Sigmoid colon (tissue), 7 donors: Measurements from ENCODE around the gene SUPT6H. TPM values are rescaled to one million over a fixed set of nuclear protein-coding genes. Genes with fewer than 3 reads are reported as not detected.

ENCODE experiments used
- DNase-seq: peaks from one replicate; pipeline ENCODE4 v3.0.0-alpha.2; 2019
- H3K27ac ChIP-seq, 4 donors: fragments of 200-600 bp; sonication (generic); one replicate each; pipeline ENCODE4 v1.5.1; 2016 to 2019; ENCODE audit warnings: mild to moderate bottlenecking in 1 of 4
- H3K27me3 ChIP-seq, 3 donors: fragments of 200-600 bp; sonication (generic); one replicate each; pipeline ENCODE4 v1.5.1; 2019; ENCODE audit warnings: mild to moderate bottlenecking in 1 of 3
- H3K36me3 ChIP-seq, 4 donors: fragments of 200-600 bp; sonication (generic); one replicate each; pipeline ENCODE4 v1.5.1; 2016 to 2019
- H3K4me1 ChIP-seq, 4 donors: fragments of 200-600 bp; sonication (generic); one replicate each; pipeline ENCODE4 v1.5.1; 2017 to 2019
- H3K4me3 ChIP-seq, 4 donors: fragments of 200-600 bp; sonication (generic); one replicate each; pipeline ENCODE4 v1.5.1; 2017 to 2019; ENCODE audit warnings: mild to moderate bottlenecking in 2 of 4, moderate library complexity in 1 of 4
- H3K9me3 ChIP-seq, 4 donors: fragments of 200-600 bp in 3 of 4; sonication (generic) in 3 of 4; one replicate each; pipeline versions ENCODE4 v1.5.1 to v1.6.1; 2013 to 2019
- EP300 ChIP-seq, 4 donors: sonication (generic); formaldehyde crosslinking; IDR thresholded peaks; one replicate each; pipeline ENCODE4 v1.6.1; 2017; ENCODE audit warnings: antibody characterized with exemption in 4 of 4
- POLR2A ChIP-seq, 2 donors: fragments of 450-650 bp; IDR thresholded peaks; one replicate each; pipeline ENCODE4 v1.6.1; 2016; ENCODE audit warnings: antibody characterized with exemption in 2 of 2, mild to moderate bottlenecking in 2 of 2, moderate library complexity in 2 of 2
- POLR2AphosphoS5 ChIP-seq, 4 donors: sonication (generic); formaldehyde crosslinking; IDR thresholded peaks; one replicate each; pipeline ENCODE4 v1.6.1; 2017; ENCODE audit warnings: antibody characterized with exemption in 4 of 4
- WGBS, 2 donors: extraction: QIAGEN DNeasy Blood & Tissue Kit; methylation state at CpG; one replicate each; pipeline ENCODE4 v1.1.7; 2013; 5-methylcytosine and 5-hydroxymethylcytosine counted together
- intact Hi-C: fragments of 100-400 bp; cut with DNase I; formaldehyde crosslinking; loops from one replicate; pipeline ENCODE4 v1.15.1; 2023
- polyA plus RNA-seq, 3 donors: library from polyadenylated mRNA; stranded (reverse); fragments of 200-250 nt; gene quantifications; one replicate each; pipeline ENCODE4 v1.2.3, GENCODE V29; 2013
- total RNA-seq, 4 donors: library from RNA; depleted of rRNA; stranded (reverse); fragments of >200 nt; gene quantifications; one replicate each; pipeline ENCODE4 v1.1.0, GENCODE V29; 2016
- TF ChIP-seq, protein P1 (sequence below), 4 experiments: fragments of 450-650 bp in 3 of 4; fragments of 200-600 bp in 1 of 4; IDR thresholded peaks; one replicate each; pipeline ENCODE4 v1.5.1; 2016 to 2019; ENCODE audit warnings: antibody characterized with exemption in 4 of 4, mild to moderate bottlenecking in 3 of 4, moderate library complexity in 2 of 4
- donor health status: healthy with polysubstance abuse.
- donor health status: Bipolar disorder and iron deficiency.
- donor health status: healthy.

The SUPT6H gene
- total and polyA plus RNA-seq, 7 donors = 12.0 to 75.6 (median 49.0) TPM

DNA sequence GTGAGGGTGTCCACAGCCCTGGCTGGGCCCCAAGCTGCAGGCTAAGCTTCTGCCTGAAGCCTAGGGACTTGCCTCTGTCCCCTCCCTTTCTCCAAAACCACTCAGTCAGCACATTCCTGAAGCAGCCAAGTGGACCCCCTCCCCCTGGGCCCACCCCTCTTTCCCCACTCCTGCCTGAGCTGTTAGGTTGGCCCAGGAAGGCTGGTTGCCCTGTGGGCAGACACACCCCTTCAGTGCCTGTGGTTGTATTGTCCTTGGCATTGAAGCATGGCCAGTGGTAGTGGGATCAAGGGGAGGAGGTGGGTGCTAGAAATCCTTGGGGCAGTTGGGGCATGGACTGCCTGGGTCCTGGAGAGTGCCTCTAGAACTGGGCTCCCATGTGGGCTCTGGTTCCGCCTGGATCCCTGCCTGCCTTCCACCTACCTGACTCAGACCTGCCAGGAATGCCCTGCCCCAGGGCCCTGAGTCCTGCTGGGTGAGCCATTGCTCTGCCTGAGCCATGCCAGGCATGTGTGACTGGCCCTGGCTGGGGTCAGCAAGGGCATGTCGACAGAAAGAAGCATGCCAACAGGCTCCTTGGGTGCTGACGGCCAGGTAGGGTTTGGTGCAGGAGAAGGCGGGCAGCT lies 83.9 kb downstream of the SUPT6H start:
- DNase-seq = no peak
- no peaks in the 10 kb centered on the region for H3K27me3 ChIP-seq
- no peak for TF ChIP-seq POLR2AphosphoS5 (IDR thresholded peaks at IDR 0.05)
- H3K27ac ChIP-seq = peak overlapping the region; percentile 84 to 91 (median 89)
- H3K36me3 ChIP-seq = peaks cover 0 to 9% (median 4%) of the 10 kb centered on the region in 4 donors
- H3K4me3 ChIP-seq = peak overlapping the region in 1 of 4 donors; percentile 78
- WGBS, 2 donors = 19 to 63% methylated on average over 4 of the region's 4 CpGs
- H3K9me3 ChIP-seq = no peaks in the 10 kb centered on the region
- peaks cover 0 to 50% (median 44%) of the 10 kb centered on the region in 4 donors for H3K4me1 ChIP-seq
- intact Hi-C loops = no loop called here

DNA sequence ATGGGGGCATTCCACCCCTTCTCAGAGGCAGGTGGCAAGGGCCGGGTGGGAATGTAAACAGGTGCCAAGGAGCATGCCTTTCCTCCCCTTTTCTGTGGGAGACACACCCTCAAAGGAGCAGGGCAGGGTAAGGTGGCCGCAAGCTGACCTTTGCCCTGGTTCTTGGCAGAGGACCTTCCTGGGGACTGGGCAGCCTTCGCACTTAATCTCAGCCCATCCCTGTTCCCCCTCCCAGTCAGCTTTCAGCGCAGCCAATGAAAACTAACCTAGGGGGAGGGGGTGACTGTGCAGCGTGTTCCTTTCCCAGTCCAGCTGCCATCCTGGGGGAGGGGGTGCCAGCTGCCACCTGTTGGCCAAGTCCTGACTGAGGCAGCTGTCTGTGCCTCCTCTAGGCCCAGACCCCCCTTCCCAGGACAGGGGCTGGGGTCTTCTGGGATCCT lies 84.6 kb downstream of the SUPT6H start:
- peaks cover 0 to 50% (median 44%) of the 10 kb centered on the region in 4 donors for H3K4me1 ChIP-seq
- TF ChIP-seq EP300 (IDR thresholded peaks at IDR 0.05) = no peak
- TF ChIP-seq POLR2A (IDR thresholded peaks at IDR 0.05) = no peak
- TF ChIP-seq POLR2AphosphoS5 (IDR thresholded peaks at IDR 0.05) = no peak
- TF ChIP-seq, protein P1, sequence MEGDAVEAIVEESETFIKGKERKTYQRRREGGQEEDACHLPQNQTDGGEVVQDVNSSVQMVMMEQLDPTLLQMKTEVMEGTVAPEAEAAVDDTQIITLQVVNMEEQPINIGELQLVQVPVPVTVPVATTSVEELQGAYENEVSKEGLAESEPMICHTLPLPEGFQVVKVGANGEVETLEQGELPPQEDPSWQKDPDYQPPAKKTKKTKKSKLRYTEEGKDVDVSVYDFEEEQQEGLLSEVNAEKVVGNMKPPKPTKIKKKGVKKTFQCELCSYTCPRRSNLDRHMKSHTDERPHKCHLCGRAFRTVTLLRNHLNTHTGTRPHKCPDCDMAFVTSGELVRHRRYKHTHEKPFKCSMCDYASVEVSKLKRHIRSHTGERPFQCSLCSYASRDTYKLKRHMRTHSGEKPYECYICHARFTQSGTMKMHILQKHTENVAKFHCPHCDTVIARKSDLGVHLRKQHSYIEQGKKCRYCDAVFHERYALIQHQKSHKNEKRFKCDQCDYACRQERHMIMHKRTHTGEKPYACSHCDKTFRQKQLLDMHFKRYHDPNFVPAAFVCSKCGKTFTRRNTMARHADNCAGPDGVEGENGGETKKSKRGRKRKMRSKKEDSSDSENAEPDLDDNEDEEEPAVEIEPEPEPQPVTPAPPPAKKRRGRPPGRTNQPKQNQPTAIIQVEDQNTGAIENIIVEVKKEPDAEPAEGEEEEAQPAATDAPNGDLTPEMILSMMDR (IDR thresholded peaks at IDR 0.05) = no peak
- no peaks in the 10 kb centered on the region for H3K27me3 ChIP-seq
- H3K27ac ChIP-seq = peak overlapping the region; percentile 20 to 90 (median 86)
- WGBS, 2 donors = 15 to 59% methylated on average over 5 of the region's 5 CpGs
- intact Hi-C loops = no loop called here
- DNase-seq = no peak
- H3K36me3 ChIP-seq = peaks cover 0 to 9% (median 4%) of the 10 kb centered on the region in 4 donors
- no peak overlapping the region for H3K4me3 ChIP-seq
- no peaks in the 10 kb centered on the region for H3K9me3 ChIP-seq

DNA sequence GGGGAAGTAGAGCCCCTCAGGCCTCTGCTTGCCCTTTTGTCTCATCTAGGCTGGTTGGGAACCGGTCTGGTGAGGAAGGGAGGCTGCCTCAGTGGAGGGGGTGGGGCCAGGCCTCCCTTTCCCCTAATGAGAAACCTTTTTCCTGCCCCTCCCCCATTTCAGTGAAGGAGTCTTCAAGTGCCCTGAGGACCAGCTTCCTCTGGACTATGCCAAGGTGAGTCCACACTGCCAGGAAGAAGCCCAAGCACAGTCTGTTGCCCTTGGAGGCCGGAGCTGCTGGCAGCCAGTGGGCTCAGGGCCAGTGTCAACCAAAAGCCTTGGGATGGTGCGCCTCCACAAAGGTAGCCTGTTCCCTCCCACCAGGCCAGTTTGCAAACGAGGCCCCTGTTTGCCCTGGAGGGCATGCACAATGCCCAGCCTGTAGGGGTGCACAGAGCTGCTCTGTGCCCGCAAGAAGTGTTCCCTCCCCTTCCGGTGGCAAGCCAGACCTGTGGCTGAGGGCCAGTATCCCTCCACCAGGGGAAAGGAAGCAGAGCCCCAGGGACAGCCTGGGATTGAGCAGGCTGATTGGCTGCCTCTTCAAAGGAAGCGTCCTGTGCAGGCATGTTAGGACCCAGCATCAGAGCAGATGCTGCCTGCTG lies 85.2 kb downstream of the SUPT6H start:
- intact Hi-C loops = no loop called here
- peaks cover 0 to 50% (median 44%) of the 10 kb centered on the region in 4 donors for H3K4me1 ChIP-seq
- TF ChIP-seq POLR2A (IDR thresholded peaks at IDR 0.05) (no peak), EP300 (IDR thresholded peaks at IDR 0.05) (no peak), POLR2AphosphoS5 (IDR thresholded peaks at IDR 0.05) (no peak)
- TF ChIP-seq, protein P1 (IDR thresholded peaks at IDR 0.05) = no peak
- H3K27me3 ChIP-seq = no peaks in the 10 kb centered on the region
- DNase-seq = no peak
- peaks cover 0 to 9% (median 4%) of the 10 kb centered on the region in 4 donors for H3K36me3 ChIP-seq
- 15 to 55% methylated on average over 7 of the region's 7 CpGs for WGBS, 2 donors
- peak overlapping the region; percentile 20 to 90 (median 86) for H3K27ac ChIP-seq
- no peak overlapping the region for H3K4me3 ChIP-seq
- no peaks in the 10 kb centered on the region for H3K9me3 ChIP-seq

DNA sequence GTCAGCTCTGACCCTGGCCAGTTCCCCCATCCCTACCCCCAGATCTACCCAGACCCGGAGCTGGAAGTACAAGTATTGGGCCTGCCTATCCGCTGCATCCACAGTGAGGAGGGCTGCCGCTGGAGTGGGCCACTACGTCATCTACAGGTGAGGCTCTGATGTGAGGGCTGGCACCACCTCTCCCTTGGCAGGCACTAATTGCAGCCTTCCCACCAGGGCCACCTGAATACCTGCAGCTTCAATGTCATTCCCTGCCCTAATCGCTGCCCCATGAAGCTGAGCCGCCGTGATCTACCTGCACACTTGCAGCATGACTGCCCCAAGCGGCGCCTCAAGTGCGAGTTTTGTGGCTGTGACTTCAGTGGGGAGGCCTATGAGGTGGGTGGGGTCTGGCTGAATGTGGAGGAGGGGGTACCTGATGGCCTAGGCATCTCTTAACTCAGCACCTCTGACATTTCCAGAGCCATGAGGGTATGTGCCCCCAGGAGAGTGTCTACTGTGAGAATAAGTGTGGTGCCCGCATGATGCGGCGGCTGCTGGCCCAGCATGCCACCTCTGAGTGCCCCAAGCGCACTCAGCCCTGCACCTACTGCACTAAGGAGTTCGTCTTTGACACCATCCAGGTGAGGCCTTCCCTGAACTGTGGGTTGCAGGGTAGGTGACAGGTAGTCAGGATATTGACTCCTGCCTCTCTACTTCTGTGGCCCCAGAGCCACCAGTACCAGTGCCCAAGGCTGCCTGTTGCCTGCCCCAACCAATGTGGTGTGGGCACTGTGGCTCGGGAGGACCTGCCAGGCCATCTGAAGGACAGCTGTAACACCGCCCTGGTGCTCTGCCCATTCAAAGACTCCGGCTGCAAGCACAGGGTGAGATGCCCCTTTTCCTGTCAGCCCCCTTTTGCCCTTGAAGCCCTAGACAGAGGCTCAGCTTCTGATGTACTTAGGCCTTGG lies 86.1 kb downstream of the SUPT6H start:
- no peak overlapping the region for H3K4me3 ChIP-seq
- peaks cover 0 to 44% (median 39%) of the 10 kb centered on the region in 4 donors for H3K4me1 ChIP-seq
- no peak for TF ChIP-seq EP300 (IDR thresholded peaks at IDR 0.05)
- TF ChIP-seq POLR2AphosphoS5 (IDR thresholded peaks at IDR 0.05) = no peak
- intact Hi-C loops = no loop called here
- WGBS, 2 donors = 66 to 86% methylated on average over 18 of the region's 18 CpGs
- DNase-seq = no peak
- no peaks in the 10 kb centered on the region for H3K27me3 ChIP-seq
- H3K27ac ChIP-seq = peak overlapping the region in 1 of 4 donors; percentile 84
- H3K9me3 ChIP-seq = no peaks in the 10 kb centered on the region
- H3K36me3 ChIP-seq = peaks cover 0 to 9% (median 4%) of the 10 kb centered on the region in 4 donors

DNA sequence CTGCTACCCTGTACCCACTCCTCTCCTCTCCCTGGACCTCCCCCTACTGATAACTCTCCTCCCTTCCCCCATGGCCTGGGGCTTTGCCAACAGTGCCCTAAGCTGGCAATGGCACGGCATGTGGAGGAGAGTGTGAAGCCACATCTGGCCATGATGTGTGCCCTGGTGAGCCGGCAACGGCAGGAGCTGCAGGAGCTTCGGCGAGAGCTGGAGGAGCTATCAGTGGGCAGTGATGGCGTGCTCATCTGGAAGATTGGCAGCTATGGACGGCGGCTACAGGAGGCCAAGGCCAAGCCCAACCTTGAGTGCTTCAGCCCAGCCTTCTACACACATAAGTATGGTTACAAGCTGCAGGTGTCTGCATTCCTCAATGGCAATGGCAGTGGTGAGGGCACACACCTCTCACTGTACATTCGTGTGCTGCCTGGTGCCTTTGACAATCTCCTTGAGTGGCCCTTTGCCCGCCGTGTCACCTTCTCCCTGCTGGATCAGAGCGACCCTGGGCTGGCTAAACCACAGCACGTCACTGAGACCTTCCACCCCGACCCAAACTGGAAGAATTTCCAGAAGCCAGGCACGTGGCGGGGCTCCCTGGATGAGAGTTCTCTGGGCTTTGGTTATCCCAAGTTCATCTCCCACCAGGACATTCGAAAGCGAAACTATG lies 87.0 kb downstream of the SUPT6H start:
- intact Hi-C loops = no loop called here
- Histone ChIP-seq H3K36me3 (peaks cover 0 to 9% (median 4%) of the 10 kb centered on the region in 4 donors), H3K27me3 (no peaks in the 10 kb centered on the region)

More for the DNA sequence above, 87.0 kb downstream of the SUPT6H start:
- no peak for DNase-seq
- no peak overlapping the region for H3K27ac ChIP-seq
- no peaks in the 10 kb centered on the region for H3K9me3 ChIP-seq
- WGBS, 2 donors = 42 to 78% methylated on average over 18 of the region's 18 CpGs
- TF ChIP-seq EP300 (IDR thresholded peaks at IDR 0.05) (no peak), POLR2AphosphoS5 (IDR thresholded peaks at IDR 0.05) (no peak), POLR2A (IDR thresholded peaks at IDR 0.05) (no peak)
- TF ChIP-seq, protein P1 (IDR thresholded peaks at IDR 0.05) = no peak
- peaks cover 0 to 39% (median 33%) of the 10 kb centered on the region in 4 donors for H3K4me1 ChIP-seq
- no peak overlapping the region for H3K4me3 ChIP-seq
